ENCODE measurements around the gene ATP6V1F.
"Not testable (repeated sequence)": the region's sequence is repeated elsewhere in the genome, so short reads cannot be mapped to it uniquely, and the experiment has no call there.

ATP6V1F gene

GRCh38 chr7:128903621-128904361, 41.1 kb downstream of the ATP6V1F start:
- no peak for DNase-seq

DNA sequence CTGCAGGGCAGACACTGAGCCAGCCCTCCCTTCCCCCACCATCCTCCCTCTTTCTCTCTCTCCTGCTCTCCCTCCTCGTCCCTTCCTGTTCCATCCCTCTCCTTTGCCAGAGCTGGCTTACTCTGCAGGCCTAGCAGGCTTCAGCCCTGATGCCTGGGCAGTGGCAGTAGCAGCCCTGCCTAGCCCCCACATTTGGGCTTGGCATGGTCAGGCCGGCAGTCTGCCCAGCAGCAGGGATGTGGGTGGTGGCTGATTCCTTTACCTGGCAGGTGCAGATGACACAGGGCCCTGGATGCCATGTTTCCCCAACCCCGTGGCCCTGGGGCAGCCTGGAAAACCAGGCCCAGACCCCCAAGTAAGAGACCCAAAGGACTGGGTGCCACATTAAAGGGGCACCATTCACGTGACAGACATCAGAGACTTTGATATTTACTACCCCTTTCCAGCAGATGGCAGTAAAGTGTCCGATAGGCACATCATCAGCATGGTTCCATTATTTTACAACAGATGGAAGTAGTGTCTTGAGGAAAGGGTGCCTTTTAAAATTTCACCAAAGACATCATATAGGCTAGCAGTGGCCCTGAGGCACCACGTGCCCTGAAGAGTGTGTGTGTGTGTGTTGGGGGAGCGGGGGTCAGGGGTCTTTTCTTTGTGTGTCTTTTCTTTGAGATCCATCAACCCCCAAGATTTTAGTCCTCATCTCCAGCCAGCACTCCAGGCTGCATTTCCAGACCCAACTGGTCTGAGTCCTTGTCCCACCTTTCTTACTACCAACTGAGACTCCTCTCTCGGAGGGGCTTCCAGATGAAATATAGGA, 41.9 kb downstream of the ATP6V1F start:
- no peak for DNase-seq

- no peak for DNase-seq
Measured at GRCh38 chr7:128906001-128906765, 43.5 kb downstream of the ATP6V1F start.

DNA sequence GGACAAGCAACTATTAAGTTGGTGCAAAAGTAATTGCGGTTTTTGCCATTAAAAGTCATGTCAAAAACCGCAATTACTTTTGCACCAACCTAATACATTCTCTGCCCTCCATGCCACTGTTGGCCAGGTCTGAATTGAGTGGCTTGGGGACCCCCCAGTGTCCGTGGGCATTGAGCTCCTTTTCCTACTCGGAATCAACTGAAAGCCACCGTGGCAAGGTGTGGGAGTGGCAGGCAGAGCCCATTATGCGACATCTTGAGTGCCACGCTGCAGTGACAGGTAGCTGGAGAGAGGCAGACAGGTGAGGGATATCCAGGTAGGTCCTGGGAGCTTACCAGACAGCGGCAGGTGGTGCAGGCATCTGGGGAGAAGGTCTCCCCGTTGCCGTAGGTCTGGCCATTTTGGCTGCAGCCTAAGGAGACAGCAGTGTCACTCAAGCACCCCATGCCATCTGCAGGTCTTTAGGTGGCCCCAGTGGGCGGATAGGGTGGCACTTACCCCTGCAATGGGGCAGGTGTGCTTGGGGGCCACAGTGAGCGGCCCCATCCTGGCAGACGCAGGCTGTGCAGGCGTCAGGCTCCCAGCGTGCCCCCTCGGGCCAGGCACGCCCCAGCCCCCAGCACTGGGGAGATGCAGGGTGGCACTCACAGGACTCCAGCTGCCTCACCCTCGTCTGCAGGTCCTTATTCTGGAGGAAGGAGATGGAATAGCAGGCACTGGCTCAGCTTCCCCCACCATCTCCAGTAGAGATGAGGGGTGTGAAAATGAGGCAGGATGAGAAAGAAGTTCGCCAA, 44.3 kb downstream of the ATP6V1F start:
- DNase-seq = no peak

GRCh38 chr7:128908750-128909624, 46.3 kb downstream of the ATP6V1F start:
- no peak for DNase-seq

GRCh38 chr7:128909625-128910568, 47.2 kb downstream of the ATP6V1F start:
- DNase-seq = no peak

- no peak for DNase-seq
Measured at GRCh38 chr7:128910569-128910945, 47.9 kb downstream of the ATP6V1F start, which contains the start of gene KCP. TSS of gene KCP (minus strand) at chr7:128910709. CDS start at chr7:128910676, 33 bp downstream.

DNA sequence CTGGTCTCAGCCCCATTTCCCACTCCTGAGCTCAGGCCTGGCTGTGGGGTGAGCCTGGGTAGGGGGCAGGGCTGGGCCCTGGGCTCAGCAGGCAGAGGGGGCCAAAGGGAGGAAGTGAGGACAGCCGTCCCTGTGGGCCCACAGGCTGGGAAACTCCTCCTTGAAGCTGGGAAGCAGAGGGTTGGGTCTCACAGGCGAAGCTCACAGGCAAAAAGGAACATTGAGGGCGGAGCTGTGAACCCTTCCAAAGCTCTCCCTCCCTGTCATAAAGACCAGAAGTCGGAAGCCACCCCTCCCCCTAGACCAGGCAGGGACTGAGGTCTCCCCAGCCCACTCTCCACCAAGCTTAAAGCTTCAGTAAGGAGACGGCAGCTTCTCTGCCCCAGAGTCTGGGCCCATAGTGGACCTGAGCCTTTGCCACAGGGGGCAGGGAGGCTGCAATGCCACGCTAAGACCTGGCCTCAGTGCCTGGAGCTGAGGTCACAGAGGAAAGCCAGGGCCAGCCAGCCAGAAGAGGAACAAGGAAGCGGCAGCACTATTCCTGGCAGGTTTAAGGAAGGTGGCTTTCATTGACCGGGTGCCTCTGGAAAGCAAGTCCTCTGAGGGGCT, 48.9 kb downstream of the ATP6V1F start:
- no peak for DNase-seq

DNA sequence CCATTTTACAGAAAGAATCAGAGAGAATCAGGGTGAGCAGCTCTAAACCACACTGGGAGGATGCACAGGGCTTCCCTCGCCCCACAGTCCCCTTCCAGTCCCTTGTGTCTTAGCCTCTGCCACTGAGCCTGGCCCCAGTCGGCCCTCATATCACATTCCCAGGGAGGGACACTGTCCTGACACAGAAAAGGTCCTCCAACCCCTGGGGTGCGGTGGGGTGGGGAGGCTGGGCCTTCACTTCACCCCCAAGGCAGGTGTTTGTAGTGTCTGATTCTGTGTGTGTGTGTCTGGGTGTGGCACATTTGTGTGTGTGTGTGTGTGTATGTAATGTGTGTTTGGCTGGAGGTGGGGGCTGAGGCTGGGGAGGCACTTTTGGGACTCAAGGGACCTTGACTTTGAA, 49.6 kb downstream of the ATP6V1F start:
- DNase-seq = no peak

DNA sequence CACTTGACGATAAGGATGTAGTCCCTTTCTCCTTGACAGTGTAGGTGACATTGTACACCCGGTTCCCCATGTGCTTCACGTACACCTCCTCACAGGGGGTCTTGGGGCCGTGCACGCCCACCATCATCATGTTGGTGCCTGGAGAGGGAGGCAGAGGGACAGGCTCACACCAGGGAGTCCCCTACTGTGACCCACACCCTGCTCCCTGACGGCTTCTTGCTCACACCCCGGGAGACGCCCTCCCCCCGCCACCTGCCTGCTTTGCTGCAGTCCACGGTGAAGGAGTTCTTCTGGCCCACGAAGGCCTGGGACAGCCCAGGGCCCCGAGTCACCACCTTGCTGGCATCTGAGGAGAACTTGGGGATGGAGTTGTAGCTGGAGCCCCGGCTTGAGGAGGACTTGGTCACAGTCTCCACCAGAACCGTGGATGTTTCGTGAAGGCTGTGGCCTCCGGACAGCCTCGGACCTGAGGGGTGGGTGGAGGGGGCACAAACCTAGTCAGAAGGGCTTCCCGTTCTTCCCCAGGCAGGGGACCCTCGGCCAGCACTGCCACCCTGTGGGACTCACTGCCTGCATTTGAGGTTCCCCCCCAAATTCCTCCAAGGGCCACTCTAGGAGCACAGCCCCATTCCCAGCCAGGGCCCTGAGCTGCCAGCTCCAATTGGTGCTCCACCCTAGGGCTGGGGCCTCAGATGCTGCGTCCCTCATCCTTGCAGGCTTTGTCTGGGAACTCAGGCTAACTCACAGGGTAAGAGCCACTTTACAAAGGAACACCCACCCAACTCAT, 50.2 kb downstream of the ATP6V1F start:
- not testable (repeated sequence) for DNase-seq

- DNase-seq = no peak
Measured at GRCh38 chr7:128913870-128914565, 51.4 kb downstream of the ATP6V1F start.

GRCh38 chr7:128914566-128915151, 52.0 kb downstream of the ATP6V1F start:
- DNase-seq = no peak

- DNase-seq = no peak
Measured at GRCh38 chr7:128915271-128915819, 52.7 kb downstream of the ATP6V1F start.
